GM12874 (cell line): ENCODE data around the gene TRERF1.

Experiments
- TF ChIP-seq, protein P1 (sequence below): IDR thresholded peaks from 2 replicates; pipeline ENCODE4 v1.5.1; 2011; ENCODE audit warnings: low read depth, mild to moderate bottlenecking, control low read depth, low read length, moderate library complexity; ENCODE audit not compliant: insufficient read depth

The TRERF1 gene

DNA sequence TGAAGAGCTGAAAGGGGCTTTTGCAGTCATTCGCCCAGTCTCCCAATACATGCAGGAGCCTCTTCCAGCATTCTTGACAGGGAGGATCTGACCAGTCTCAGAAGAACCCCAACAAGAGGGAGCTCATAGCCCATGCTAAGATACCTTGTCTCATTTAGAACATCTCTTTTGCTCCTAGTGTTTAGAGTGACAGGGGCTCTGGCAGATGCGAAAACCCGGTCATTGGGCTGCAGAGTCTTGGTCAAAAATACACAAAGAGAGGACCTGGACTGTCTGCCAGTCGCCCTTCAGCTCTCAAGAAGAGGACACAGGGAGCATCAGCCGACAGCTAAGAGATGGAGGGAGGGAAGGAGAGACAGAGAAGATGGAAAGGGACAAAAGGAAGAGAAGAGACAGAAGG, 257.7 kb downstream of the TRERF1 start:
- TF ChIP-seq, protein P1, sequence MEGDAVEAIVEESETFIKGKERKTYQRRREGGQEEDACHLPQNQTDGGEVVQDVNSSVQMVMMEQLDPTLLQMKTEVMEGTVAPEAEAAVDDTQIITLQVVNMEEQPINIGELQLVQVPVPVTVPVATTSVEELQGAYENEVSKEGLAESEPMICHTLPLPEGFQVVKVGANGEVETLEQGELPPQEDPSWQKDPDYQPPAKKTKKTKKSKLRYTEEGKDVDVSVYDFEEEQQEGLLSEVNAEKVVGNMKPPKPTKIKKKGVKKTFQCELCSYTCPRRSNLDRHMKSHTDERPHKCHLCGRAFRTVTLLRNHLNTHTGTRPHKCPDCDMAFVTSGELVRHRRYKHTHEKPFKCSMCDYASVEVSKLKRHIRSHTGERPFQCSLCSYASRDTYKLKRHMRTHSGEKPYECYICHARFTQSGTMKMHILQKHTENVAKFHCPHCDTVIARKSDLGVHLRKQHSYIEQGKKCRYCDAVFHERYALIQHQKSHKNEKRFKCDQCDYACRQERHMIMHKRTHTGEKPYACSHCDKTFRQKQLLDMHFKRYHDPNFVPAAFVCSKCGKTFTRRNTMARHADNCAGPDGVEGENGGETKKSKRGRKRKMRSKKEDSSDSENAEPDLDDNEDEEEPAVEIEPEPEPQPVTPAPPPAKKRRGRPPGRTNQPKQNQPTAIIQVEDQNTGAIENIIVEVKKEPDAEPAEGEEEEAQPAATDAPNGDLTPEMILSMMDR, result no peak

DNA sequence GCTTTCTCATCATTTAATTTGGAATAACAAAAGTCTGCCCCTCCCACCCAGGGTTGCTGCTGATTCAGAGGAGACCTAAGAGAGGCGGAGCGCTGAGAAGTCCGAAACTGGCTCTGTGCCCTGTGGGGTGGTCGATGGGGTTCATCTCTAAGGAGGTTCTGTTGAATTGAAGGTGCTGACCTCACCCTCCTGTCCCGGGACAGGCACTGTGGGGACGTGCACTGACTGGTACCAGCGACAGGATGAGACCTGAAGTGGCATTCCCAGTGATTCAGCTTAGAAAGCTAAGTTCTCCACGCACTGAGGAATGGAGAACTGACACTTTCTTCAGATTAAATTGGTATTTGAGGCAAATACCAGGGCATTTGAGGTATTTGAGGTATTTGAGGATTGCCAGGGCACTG, 258.2 kb downstream of the TRERF1 start:
- TF ChIP-seq, protein P1, result no peak

DNA sequence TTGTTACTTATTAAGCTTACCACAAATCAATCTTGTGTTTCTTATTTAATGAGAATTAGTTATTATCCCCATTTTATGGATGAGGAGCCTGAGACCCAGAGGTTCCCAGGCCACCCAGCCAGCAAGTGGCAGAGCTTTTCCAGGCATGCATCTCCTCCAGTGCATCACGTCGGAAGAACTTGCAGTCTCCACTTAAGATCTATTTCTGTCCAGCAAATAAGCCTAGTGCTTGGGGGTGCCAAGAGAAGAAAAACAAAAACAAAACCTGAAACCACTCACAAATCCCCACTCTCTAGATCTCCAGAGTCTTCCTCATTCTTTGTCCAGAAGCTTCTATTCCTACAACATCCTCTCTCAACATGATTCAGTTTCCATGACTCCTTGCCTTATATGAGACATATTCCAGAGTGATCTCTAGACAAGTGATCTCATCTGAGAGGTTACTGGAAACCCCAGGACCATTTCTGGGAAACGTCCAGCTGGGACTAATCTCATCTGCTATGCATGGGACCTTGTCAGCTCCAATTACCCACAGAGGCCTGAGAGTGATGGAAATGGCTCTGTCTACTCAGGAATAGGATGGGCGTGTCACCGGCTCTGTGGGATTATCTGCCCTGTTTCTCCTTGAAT, 261.1 kb downstream of the TRERF1 start:
- TF ChIP-seq, protein P1, result no peak

DNA sequence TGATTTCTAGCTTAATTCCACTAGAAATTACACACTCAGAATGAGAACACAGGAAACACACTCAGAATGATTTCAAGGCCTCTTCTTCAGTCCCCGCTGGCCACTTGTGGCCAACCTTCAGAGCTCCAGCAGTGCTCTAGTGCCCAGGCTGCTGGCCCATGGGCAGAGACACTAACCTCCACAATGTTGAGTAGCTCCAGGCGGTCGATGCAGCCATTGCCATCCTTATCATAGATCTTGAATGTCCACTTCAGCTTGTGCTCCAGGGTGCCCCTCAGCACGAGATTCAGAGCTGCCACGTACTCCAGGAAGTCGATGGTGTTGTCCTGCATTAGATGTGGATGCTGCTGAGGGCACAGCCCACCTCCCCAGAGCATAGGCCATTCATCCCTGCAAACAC, 263.3 kb downstream of the TRERF1 start:
- TF ChIP-seq, protein P1, result no peak

DNA sequence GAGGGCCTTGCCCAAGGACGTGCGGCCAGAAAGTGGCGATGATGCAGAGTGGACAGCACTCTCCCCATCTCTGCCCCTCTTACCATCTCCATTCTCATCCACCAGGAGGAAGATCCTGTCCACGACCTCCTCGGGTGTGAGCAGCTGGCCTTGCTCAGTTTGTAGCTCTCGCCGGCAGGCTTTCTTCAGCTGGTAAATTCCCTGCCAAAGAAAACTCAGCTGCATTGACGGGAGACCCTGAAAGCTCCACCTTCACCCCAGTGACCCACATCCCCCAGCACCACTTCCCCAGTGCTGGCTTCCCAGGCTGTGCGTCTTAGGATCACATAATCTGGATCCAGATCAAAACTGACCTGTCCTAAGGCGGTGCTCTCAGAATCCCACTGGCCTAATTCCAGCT, 266.1 kb downstream of the TRERF1 start:
- TF ChIP-seq, protein P1, result no peak

DNA sequence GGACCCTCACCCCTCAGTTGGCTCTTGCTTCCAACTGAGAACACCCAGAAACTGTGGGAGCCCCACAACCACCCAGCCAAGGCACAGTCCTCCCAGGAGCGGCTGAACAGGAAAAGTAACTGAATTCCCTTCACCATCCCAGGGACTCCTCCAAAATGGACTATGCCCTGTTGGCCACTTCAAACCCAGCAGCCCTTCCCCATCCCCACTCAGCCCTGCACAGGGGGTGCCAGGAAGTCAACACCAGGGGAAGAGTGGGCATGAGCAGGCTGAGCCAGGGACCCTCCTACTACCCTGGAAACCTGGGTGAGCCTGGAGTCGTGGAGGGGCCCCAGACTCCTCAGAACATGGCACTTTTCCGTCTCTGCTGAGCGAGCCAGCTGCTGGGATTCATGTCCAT, 267.3 kb downstream of the TRERF1 start:
- TF ChIP-seq, protein P1, result no peak

DNA sequence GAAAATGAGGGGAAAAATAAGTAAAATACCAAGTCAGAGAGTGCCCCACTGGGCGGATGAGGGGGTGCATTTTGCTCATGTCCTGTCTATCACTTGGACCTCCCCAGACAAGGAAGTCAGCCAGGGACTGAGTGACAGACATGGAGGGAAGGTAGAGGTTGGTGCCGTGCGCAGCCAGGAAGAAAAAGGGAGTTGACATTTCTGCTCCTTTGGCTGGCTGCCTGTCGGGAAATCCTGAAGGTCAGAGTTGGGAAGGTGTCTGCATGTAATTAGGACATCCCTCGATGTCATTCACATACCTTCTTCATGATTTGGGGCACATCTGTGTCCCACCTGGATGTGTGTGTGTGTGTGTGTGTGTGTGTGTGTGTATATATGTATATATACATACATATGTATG, 269.6 kb downstream of the TRERF1 start:
- TF ChIP-seq, protein P1, result no peak

DNA sequence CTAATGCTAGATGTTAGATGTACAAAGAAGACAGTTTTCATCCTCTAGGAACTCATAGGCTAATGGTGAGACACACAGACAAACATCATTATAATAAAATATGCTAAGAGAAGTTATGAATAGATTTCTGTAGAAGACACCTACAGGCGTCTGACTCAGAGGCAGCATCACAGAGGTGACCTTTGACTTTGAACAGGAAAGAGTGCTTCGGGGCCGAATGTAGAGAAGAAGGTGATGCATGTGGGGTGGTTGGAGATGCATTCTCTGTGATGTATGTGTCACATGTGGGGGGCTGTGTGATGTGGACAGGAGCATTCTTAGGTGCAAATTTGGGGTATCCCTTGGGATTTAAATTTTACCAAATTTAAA, 271.8 kb downstream of the TRERF1 start:
- TF ChIP-seq, protein P1, result no peak
